C4-2B (cell line): Measurements from ENCODE around the gene UGT1A9.

Experiments
- ZFX ChIP-seq: fragments of 450-650 bp; IDR thresholded peaks from 2 replicates; pipeline ENCODE4 v1.6.1; 2017
- TF ChIP-seq, protein P1 (sequence below): fragments of 450-650 bp; conservative IDR thresholded peaks from 2 replicates; pipeline ENCODE4 v1.5.1; 2017; ENCODE audit warnings: mild to moderate bottlenecking

GRCh38 chr2:233817361-233817911 lies 145.7 kb downstream of the UGT1A9 start:
- TF ChIP-seq, protein P1, sequence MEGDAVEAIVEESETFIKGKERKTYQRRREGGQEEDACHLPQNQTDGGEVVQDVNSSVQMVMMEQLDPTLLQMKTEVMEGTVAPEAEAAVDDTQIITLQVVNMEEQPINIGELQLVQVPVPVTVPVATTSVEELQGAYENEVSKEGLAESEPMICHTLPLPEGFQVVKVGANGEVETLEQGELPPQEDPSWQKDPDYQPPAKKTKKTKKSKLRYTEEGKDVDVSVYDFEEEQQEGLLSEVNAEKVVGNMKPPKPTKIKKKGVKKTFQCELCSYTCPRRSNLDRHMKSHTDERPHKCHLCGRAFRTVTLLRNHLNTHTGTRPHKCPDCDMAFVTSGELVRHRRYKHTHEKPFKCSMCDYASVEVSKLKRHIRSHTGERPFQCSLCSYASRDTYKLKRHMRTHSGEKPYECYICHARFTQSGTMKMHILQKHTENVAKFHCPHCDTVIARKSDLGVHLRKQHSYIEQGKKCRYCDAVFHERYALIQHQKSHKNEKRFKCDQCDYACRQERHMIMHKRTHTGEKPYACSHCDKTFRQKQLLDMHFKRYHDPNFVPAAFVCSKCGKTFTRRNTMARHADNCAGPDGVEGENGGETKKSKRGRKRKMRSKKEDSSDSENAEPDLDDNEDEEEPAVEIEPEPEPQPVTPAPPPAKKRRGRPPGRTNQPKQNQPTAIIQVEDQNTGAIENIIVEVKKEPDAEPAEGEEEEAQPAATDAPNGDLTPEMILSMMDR, result no peak
- no peak for TF ChIP-seq ZFX
